ENCODE data around the gene ZNF507.

ZNF507 gene

GRCh38 chr19:32345261-32346207 is at the start of gene ZNF507:
Gene ZNF507 (plus strand): TSS chr19:32345610. CDS start chr19:32352831, 7,221 bp downstream.
- peak; percentile 76 for DNase-seq (ENCODE audit: low read depth, low spot score)

DNA sequence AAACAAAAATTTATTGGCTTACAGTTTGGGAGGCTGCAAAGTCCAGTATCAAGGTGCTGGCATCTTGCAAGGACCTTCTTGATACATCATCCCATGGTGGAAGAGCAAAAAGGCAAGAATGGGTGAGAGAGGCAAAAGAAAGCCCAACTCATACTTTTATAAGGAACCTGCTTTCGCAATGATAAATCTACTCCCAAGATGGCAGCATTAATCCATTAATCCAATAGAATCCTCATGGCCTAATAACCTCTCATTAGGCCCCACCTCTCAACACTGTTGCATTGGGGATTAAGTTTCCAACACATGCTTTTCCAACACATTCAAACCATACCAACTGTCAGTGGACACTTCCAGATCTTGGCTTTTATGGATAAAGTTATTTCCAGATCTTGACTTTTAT is 48.7 kb upstream of the ZNF507 start:
- DNase-seq (ENCODE audit: low read depth, low spot score): no peak

- no peak for DNase-seq (ENCODE audit: low read depth, low spot score)
Measured at GRCh38 chr19:32302778-32303177, 42.6 kb upstream of the ZNF507 start.

GRCh38 chr19:32303193-32303592 is 42.2 kb upstream of the ZNF507 start:
- DNase-seq (ENCODE audit: low read depth, low spot score): no peak

DNA sequence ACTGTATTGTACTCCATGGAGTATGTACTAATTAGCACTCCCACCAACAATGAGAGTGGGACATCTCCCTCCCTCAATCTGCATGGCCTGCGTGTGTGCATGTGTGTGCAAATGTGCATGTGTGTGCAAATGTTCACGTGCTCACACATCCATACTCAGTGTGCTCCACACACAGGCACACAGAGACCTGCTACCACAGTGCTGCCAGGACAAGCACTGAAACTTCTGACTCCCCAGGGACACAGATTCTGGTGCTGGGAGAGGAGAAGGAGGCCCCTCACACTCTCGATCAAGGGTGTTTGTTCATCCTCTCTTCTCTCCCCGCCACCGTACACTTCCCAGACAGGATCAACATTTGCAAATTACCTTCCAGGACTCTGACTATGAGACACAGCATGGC is 37.8 kb upstream of the ZNF507 start:
- DNase-seq (ENCODE audit: low read depth, low spot score): no peak

GRCh38 chr19:32308431-32309077 is 36.9 kb upstream of the ZNF507 start:
- no peak for DNase-seq (ENCODE audit: low read depth, low spot score)

GRCh38 chr19:32309711-32310390 is 35.6 kb upstream of the ZNF507 start:
- no peak for DNase-seq (ENCODE audit: low read depth, low spot score)

DNA sequence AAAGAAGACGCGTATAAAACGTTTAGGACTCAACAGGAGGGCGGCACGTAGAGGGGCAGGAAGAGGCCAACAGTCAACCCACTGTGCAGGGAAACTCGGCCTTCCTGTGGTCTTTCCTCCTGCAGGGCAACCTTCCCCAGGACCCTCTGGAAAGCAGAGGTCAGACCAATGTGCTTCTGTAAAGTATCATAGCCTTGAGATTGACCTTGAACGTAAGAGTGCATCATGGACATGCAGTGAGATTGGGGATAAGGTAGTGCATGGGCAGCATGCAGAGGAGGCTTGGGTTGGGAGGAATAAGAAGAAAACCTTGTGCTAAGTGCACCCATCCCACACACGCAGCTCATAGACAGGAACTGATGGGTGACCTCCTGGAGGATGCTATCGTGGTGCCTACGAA is 34.0 kb upstream of the ZNF507 start:
- DNase-seq (ENCODE audit: low read depth, low spot score): no peak

- DNase-seq (ENCODE audit: low read depth, low spot score): no peak
Measured at GRCh38 chr19:32313569-32314265, 31.7 kb upstream of the ZNF507 start.

DNA sequence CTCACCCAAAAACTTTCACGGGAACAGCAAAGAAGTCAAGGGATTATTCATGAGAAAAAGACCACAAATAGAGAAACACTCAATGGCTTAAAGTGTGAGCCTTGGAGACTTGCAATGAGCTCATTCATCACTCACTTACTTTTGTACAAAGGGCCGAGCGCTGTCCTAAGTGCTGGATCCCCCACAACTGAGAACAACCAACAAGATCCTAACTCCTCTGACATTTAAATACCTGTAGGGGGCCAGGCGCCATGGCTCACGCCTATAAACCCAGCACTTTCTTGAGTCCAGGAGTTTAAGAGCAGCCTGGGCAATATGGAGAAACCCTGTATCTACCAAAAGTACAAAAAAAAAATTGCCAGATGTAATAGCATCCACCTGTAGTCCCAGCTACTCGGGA is 29.4 kb upstream of the ZNF507 start:
- no peak for DNase-seq (ENCODE audit: low read depth, low spot score)

DNA sequence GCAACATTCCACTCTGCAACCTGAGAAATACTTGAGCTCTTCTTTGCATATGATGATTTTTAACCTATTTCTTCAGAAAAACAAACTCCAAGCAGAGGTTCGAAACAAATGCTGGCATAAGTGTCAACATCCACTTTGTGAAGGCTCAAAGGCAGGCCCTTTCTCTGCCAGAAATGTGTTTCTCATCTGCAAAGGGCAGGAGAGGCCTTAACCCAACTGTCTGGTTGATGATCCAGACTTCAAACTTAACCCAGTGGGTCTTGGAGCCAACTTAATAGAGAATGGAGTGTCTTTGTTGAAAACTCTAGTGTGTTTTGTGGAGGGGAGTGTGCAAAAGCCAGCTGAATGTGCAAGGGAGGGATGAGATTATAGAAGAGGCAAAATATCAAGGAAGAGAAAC is 28.3 kb upstream of the ZNF507 start:
- DNase-seq (ENCODE audit: low read depth, low spot score): no peak

DNA sequence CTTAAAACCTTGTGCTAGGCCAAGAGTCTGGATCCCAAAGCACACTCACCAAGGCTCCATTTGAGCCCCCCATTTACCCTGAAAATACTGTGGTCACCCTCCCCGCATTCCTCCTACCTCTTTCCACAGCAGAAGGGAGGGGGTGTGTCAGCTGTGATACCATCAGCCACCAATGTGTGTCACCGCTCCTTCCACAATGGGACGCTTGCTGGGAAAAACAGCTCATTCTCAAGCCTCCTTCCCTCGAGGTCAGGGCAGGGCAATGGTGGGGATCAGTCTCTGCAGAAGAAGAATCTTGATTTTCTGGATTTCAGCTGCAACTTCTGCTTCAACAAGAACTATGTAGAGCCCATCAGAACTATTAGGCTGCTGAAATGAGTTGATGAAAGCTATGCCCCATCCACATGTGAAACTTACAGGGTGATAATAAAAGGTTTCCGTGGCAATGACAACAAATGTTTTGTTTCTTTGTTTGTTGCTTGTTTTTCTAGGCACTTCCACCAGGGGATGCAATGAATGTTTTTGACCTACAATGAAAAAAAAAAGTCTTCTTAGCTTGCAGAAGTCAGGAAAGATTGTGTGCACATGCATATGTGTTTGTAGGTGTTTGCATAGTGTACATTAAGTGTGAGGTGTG is 26.4 kb upstream of the ZNF507 start:
- no peak for DNase-seq (ENCODE audit: low read depth, low spot score)

- DNase-seq (ENCODE audit: low read depth, low spot score): no peak
Measured at GRCh38 chr19:32322541-32322940, 22.9 kb upstream of the ZNF507 start.

DNA sequence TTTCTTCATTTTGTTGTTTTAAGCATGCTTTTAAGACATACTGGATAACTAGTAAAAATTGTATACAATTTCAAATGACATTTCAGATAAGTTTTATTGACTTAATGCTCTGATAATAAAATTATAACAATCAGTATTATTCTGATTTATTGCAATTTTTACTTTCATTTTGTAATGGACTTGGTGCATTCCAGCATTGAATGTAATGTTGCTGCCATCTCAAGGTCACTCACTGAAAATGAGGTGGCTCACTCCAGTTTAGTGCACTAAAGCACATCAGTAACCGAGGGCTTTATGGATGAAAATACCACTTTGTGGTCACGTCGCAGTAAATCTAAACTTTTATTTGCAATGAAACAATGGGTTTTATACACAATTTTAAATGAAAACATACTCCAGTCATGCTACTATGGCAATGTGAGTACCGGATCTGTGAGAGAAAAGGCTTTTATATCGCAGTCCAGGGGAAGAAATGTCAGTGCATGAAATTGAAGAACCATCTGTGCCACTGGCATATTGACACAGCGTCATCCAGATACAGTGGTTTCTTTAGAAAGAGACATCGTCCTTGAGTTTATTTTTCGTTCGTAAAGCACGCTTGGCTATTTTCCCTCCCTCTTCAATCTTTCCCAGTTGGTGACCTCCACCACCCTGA is 20.7 kb upstream of the ZNF507 start:
- no peak for DNase-seq (ENCODE audit: low read depth, low spot score)

DNA sequence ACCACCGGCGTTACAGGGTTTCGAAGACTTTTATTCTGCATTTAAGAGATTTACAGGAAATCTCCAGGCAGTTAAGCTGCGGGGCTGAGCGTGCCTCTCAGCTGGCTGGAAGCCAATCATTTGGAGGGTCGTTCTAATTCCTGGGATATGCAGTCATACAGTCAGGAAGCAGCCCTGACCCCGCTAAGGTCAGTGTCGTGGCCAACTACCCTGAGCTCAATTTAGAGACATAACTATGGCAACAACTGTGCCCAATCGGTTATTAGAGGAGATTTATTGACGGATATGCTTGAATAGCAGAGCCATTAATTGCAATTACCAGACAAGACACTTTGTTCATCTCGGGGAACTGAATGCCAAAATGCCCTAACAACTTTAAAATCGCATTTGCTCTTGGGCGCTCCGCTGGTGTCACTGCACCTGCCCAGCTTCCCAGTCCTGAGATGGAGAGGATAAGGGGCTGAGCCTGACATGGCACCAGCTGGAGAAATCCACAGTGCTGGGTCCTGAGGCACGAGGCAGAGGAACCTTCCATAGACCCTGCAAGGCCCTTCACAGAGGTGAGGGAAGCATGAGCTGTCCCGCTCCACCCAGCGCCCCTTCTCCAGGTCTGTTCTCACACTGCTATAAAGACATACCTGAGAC is 15.1 kb upstream of the ZNF507 start:
- DNase-seq (ENCODE audit: low read depth, low spot score): no peak

DNA sequence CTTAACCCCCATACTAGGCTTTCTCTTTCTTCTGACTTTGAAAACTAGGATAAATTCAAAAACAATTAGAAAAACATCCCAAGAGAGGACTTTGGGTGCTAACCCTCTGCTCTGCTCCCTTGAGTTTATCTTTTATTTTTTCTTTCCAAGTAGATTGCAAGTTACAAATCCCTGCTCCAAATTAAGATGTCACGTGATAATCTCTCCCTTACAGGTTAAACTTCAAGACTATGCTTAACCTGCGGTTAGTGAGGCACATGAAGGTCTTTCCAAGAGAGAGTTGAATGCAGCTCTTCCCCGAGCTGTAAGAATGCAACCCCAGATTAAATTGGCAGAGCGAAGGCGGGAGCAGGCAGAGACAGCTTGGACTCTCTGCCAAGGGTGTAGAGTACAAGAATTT is 12.2 kb upstream of the ZNF507 start:
- no peak for DNase-seq (ENCODE audit: low read depth, low spot score)

GRCh38 chr19:32336259-32337083 is 8.9 kb upstream of the ZNF507 start:
- no peak for DNase-seq (ENCODE audit: low read depth, low spot score)

DNA sequence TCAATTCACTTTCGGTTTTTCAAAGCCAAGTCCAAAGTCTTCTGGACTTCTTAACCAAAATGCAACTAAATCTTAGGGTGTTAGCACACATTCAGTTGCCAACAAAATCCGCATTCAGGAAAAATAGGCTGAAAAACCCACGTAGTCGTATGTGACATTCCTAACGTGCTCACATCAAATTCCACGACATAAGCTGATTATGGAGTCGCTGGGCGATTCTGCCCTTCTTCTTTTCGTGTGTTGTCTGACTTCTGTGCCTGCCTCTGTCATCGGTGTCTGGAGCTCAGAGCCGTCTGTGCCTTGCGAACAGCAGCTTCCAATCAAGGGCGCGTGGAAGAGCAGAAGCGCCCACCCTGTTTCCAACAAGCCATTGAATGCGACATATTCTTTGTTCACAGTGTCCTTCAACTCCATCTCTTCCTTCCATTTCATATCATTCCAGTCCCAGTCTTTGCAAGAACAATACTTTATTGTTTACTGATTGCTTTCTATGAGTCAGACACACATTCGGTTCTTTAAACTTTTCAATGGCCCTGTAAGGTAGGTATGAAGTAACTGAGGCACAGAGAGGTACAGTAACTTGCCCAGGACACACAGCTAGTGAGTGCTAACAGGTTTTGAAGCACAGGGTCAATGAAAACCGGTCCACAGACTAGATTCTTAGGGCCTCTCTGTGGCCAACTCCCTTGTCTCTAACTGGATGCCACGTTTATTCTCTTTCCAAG is 8.2 kb upstream of the ZNF507 start:
- no peak for DNase-seq (ENCODE audit: low read depth, low spot score)

- no peak for DNase-seq (ENCODE audit: low read depth, low spot score)
Measured at GRCh38 chr19:32339423-32339822, 6.0 kb upstream of the ZNF507 start.

All from activated CD4-positive, CD25-positive, alpha-beta regulatory T cell treated with anti-CD3 and anti-CD28 coated beads, Interleukin-2, amount 50 U/mL, for 16 hours (primary cell).